Kidney (tissue), 14 donors: Measurements from ENCODE around the gene RBMS3. TPM values are rescaled to one million over a fixed set of nuclear protein-coding genes. Genes with fewer than 3 reads are reported as not detected.

Source experiments
- DNase-seq, 5 donors: peaks; one replicate each; pipeline ENCODE4 v3.0.0-alpha.2; 2013 to 2020
- FAIRE-seq: peaks from 2 replicates; lab custom pipeline; 2012; peaks lifted over from hg19 to GRCh38; lab: Jason Lieb, UNC
- H3K27ac ChIP-seq, 2 donors: one replicate each; pipeline ENCODE4 v1.7.0; 2013; ENCODE audit warnings: low read depth in 2 of 2, low read length in 2 of 2, inconsistent platforms in 1 of 2
- H3K27me3 ChIP-seq: one replicate; pipeline ENCODE4 v1.7.1; 2013; ENCODE audit warnings: low read length, inconsistent platforms; ENCODE audit not compliant: control insufficient read depth, insufficient read depth
- H3K36me3 ChIP-seq, 3 donors: one replicate each; pipeline versions ENCODE4 v1.7.0 to v1.7.1; 2013; ENCODE audit warnings: low read length in 3 of 3, control low read depth in 1 of 3, inconsistent platforms in 1 of 3; ENCODE audit not compliant: insufficient read depth in 3 of 3, control insufficient read depth in 2 of 3
- H3K4me1 ChIP-seq, 3 donors: one replicate each; pipeline versions ENCODE4 v1.7.0 to v1.7.1; 2013; ENCODE audit warnings: low read length in 3 of 3, inconsistent platforms in 1 of 3, low read depth in 1 of 3; ENCODE audit not compliant: control insufficient read depth in 2 of 3, insufficient read depth in 2 of 3
- H3K4me3 ChIP-seq, 3 donors: one replicate each; pipeline versions ENCODE4 v1.7.0 to v1.8.1; 2013; ENCODE audit warnings: low read length in 3 of 3, control low read depth in 1 of 3, inconsistent platforms in 1 of 3
- H3K9ac ChIP-seq, 3 donors: one replicate each; pipeline versions ENCODE4 v1.7.0 to v1.7.1; 2013; ENCODE audit warnings: low read length in 3 of 3, control low read depth in 1 of 3, inconsistent platforms in 1 of 3
- H3K9me3 ChIP-seq, 3 donors: one replicate each; pipeline versions ENCODE4 v1.7.0 to v1.7.1; 2013; ENCODE audit warnings: low read length in 3 of 3, control low read depth in 1 of 3, inconsistent platforms in 1 of 3; ENCODE audit not compliant: control insufficient read depth in 2 of 3, insufficient read depth in 1 of 3
- intact Hi-C: fragments of 100-400 bp; cut with DNase I; formaldehyde crosslinking; loops from one replicate; pipeline ENCODE4 v1.11.1; 2022
- polyA plus RNA-seq: library from polyadenylated mRNA; stranded (reverse); fragments of 350-450 nt; fragmentation: Illumina TruSeq; extraction: RNeasy Lipid Tissue Mini Kit (QIAGEN cat#74804); gene quantifications from one replicate; pipeline ENCODE4 v1.2.3, GENCODE V29; 2014; ENCODE audit warnings: low read depth, low replicate concordance; ENCODE audit not compliant: insufficient read depth
- total RNA-seq: library from RNA; stranded (reverse); fragmentation: NEBNext Ultra II Directional; extraction: Animal tissue kit (Norgen Biotek cat#: 25700); gene quantifications from one replicate; pipeline ENCODE4 v1.2.1, GENCODE V29; 2021
- TF ChIP-seq, protein P1 (sequence below): IDR thresholded peaks from 3 replicates; pipeline ENCODE4 v1.5.1; 2012; ENCODE audit warnings: mild to moderate bottlenecking, moderate library complexity, borderline replicate concordance; ENCODE audit not compliant: insufficient read depth; ENCODE audit errors: extremely low read depth
- donor health status: control.
- donor health status: control.
- donor health status: control.
- donor health status: control.
- donor health status: control.
- donor health status: DM: yes; HTN: yes; CAD: no.
- donor health status: Normal renal cell carcinoma (clear cell type).

The RBMS3 gene
- total and polyA plus RNA-seq, 2 donors from 2014 or later: 3.2 to 48.8 TPM

DNA sequence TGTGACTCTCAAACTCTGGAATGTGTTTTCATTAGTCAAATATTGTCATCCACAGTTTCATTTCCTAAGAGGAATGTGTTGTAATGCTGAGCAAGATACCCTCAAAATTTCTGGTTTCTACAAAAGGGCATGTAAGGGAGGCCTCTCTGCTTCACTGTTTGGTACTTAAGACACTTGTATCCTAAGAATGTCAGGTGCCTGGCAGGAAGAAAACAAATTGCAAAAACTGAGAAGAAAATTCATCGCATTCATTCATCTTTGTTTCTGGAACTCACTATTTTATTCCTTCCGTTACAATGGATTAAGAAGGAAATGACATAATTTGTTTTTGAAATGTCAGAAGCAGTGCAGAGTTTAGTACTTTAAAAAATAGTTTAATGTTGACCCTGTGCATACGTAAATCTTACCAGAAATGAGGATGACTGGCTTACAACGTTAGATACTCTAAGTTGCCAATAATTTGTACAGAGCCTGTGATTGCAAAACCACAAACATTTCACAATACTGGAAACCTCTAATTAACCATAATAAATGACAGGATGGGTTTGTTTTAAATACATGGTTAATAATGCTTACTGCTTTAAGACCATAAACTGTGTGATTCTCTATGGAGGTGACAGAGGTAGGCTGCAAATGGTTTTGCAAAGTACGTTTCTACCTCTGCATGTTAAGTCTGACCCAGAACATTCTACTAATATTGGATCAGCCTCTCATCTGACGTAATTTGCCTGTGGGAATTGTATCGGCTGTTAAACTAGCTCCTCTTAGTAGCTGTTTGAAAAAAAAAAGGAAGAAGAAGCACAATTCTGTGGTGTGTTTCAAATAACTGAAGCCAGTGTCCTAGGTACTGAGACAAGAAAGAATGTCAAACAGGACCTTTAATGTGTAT, 477.8 kb downstream of the RBMS3 start:
- TF ChIP-seq, protein P1, sequence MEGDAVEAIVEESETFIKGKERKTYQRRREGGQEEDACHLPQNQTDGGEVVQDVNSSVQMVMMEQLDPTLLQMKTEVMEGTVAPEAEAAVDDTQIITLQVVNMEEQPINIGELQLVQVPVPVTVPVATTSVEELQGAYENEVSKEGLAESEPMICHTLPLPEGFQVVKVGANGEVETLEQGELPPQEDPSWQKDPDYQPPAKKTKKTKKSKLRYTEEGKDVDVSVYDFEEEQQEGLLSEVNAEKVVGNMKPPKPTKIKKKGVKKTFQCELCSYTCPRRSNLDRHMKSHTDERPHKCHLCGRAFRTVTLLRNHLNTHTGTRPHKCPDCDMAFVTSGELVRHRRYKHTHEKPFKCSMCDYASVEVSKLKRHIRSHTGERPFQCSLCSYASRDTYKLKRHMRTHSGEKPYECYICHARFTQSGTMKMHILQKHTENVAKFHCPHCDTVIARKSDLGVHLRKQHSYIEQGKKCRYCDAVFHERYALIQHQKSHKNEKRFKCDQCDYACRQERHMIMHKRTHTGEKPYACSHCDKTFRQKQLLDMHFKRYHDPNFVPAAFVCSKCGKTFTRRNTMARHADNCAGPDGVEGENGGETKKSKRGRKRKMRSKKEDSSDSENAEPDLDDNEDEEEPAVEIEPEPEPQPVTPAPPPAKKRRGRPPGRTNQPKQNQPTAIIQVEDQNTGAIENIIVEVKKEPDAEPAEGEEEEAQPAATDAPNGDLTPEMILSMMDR: no peak
- peak in 1 of 5 donors; percentile 42 for DNase-seq
- H3K36me3 ChIP-seq: no peaks in the 10 kb centered on the region
- H3K4me1 ChIP-seq: no peaks in the 10 kb centered on the region
- no peaks in the 10 kb centered on the region for H3K9me3 ChIP-seq
- no peak overlapping the region for H3K4me3 ChIP-seq
- H3K27me3 ChIP-seq: no peaks in the 10 kb centered on the region
- H3K27ac ChIP-seq: peak overlapping the region; percentile 7 to 71
- intact Hi-C loops: no loop called here
- H3K9ac ChIP-seq: no peak overlapping the region
- FAIRE-seq: peak; percentile 63

DNA sequence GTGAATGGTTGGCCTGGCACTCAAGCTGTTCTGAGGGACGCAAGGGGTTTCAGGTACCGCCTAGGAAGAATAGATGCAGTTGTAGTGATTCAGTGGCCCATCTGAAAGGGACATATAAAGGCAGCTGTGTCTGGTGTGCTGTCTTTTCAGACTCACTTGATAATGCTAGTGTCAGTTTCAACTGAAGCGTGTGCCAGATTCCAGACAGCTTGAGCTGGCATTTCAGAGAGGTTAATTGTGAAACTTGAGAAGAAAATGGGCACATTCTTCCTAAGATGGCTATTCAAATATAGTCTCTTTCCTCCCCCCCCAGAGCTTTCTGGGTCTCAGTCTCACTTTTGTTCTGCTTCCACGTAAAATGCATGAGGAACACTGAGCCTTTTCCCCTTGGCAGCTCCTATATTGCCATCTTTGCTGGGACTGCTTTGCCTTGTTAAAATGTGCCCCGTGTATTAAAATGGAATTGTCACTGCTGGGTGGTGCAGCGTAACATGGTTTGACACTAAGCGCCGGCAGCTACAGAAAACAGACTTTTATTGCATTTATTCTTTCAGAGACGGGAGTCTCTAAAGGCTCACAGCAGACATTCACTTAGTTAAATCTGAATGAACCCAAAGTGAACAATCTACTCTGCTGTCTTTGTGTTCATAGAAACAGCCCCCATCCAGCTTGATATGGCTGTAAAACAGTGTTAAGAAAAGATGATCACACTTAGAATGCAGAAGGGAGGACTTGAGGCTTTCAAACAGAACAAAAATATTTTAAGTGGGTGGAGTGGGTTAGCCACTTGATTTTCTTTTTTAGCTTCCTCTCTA, 478.7 kb downstream of the RBMS3 start:
- intact Hi-C loops: no loop called here
- peak in 3 of 5 donors; percentile 13 to 53 (median 44) for DNase-seq
- no peaks in the 10 kb centered on the region for H3K4me1 ChIP-seq

DNA sequence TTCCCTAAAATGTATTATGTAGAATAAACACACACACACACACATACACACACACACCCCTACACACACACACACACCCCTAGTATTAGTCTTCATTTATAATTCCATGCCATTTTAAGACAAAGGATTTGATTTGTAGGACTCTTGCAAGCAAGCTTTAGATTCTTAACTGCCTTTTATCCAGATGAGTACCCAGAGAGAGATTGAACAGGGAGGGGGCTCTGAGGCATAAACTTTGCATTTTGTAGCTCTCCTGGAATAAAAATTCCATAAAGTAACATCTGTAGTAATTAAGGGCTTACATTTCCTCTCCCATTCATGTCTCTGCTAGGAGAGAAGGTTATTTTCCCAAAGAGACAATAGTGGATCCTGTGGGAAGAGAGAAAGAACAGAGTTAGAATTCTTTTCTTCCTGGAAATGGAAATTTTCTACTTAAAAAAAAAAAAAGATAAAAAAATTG, 479.4 kb downstream of the RBMS3 start:
- Histone ChIP-seq H3K27me3 (no peaks in the 10 kb centered on the region), H3K27ac (no peak overlapping the region), H3K9ac (no peak overlapping the region), H3K36me3 (no peaks in the 10 kb centered on the region), H3K4me3 (no peak overlapping the region), H3K9me3 (no peaks in the 10 kb centered on the region), H3K4me1 (no peaks in the 10 kb centered on the region)
- FAIRE-seq (no peak), DNase-seq (no peak)
- intact Hi-C loops: no loop called here
- TF ChIP-seq, protein P1: no peak

More for the DNA sequence above, 478.7 kb downstream of the RBMS3 start:
- H3K27ac ChIP-seq: peak overlapping the region in 1 of 2 donors; percentile 71
- peak overlapping the region in 1 of 3 donors; percentile 19 for H3K9ac ChIP-seq
- no peaks in the 10 kb centered on the region for H3K27me3 ChIP-seq
- FAIRE-seq: no peak
- no peaks in the 10 kb centered on the region for H3K9me3 ChIP-seq
- TF ChIP-seq, protein P1: no peak
- H3K4me3 ChIP-seq: no peak overlapping the region
- no peaks in the 10 kb centered on the region for H3K36me3 ChIP-seq
